Neural progenitor cell (in vitro differentiated cells): ENCODE measurements around the gene STK39.

Source experiments
- EZH2 ChIP-seq: fragments of 200-600 bp; sonication (generic); IDR thresholded peaks from 2 replicates; pipeline ENCODE4 v1.6.1; 2017; ENCODE audit warnings: antibody characterized with exemption, mild to moderate bottlenecking, moderate library complexity
- EZH2phosphoT487 ChIP-seq: fragments of 200-600 bp; sonication (generic); IDR thresholded peaks from 2 replicates; pipeline ENCODE4 v1.6.1; 2017; ENCODE audit warnings: antibody characterized with exemption
- TF ChIP-seq, protein P1 (sequence below): fragments of 200-600 bp; sonication (generic); IDR thresholded peaks from 2 replicates; pipeline ENCODE4 v1.5.1; 2017; ENCODE audit warnings: antibody characterized with exemption, mild to moderate bottlenecking

DNA sequence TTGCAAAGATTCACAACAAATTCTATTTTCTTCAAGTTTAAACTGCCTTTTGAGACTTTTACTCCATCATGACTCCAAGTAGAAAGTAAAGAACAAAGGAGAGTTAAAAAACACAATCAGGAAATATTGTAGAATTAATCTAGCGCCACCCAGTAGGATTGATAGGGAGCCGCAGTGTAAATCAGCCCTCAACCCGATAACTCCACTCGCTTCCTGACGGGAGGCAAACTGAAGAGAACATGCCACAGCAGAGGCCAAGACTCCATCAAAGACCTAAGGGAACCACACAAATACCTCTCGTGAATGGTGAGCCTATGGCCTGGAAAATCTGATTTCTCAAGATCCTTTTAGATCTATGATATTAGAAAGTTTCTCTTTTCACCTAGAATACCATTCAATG lies 319.0 kb downstream of the STK39 start:
- TF ChIP-seq, protein P1, sequence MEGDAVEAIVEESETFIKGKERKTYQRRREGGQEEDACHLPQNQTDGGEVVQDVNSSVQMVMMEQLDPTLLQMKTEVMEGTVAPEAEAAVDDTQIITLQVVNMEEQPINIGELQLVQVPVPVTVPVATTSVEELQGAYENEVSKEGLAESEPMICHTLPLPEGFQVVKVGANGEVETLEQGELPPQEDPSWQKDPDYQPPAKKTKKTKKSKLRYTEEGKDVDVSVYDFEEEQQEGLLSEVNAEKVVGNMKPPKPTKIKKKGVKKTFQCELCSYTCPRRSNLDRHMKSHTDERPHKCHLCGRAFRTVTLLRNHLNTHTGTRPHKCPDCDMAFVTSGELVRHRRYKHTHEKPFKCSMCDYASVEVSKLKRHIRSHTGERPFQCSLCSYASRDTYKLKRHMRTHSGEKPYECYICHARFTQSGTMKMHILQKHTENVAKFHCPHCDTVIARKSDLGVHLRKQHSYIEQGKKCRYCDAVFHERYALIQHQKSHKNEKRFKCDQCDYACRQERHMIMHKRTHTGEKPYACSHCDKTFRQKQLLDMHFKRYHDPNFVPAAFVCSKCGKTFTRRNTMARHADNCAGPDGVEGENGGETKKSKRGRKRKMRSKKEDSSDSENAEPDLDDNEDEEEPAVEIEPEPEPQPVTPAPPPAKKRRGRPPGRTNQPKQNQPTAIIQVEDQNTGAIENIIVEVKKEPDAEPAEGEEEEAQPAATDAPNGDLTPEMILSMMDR = no peak
- TF ChIP-seq EZH2 (no peak), EZH2phosphoT487 (no peak)
